Lung (tissue), 12 donors: Measurements from ENCODE around the gene KNOP1. TPM values are rescaled to one million over a fixed set of nuclear protein-coding genes. Genes with fewer than 3 reads are reported as not detected.

Experiments used
- ATAC-seq: fragments of 200-7000 bp; cut with Tn5 transposase; one replicate; pipeline ENCODE4 v1.9.1; 2020; ENCODE audit warnings: moderate number of reproducible peaks; ENCODE audit not compliant: insufficient read depth, low FRiP score
- DNase-seq, 3 donors: peaks; one replicate each; pipeline ENCODE4 v3.0.0-alpha.2; 2013 to 2017
- H3K27ac ChIP-seq, 2 donors: one replicate each; pipeline ENCODE4 v1.5.1; 2013; ENCODE audit warnings: mild to moderate bottlenecking in 2 of 2, moderate library complexity in 2 of 2, control low read depth in 1 of 2, inconsistent platforms in 1 of 2, low read depth in 1 of 2, low read length in 1 of 2
- H3K27me3 ChIP-seq, 3 donors: one replicate each; pipeline ENCODE4 v1.5.1; 2013; ENCODE audit warnings: low read length in 2 of 3; ENCODE audit not compliant: control insufficient read depth in 3 of 3, insufficient read depth in 3 of 3
- H3K36me3 ChIP-seq, 4 donors: one replicate each; pipeline ENCODE4 v1.5.1; 2013; ENCODE audit warnings: low read length in 4 of 4, mild to moderate bottlenecking in 1 of 4, moderate library complexity in 1 of 4; ENCODE audit not compliant: control insufficient read depth in 4 of 4, insufficient read depth in 4 of 4
- H3K4me1 ChIP-seq, 5 donors: one replicate each; pipeline ENCODE4 v1.5.1; 2013; ENCODE audit warnings: low read length in 5 of 5, mild to moderate bottlenecking in 2 of 5, moderate library complexity in 1 of 5; ENCODE audit not compliant: control insufficient read depth in 5 of 5, insufficient read depth in 5 of 5
- H3K4me3 ChIP-seq: one replicate; pipeline ENCODE4 v1.5.1; 2013; ENCODE audit warnings: mild to moderate bottlenecking, control low read depth, moderate library complexity
- H3K9ac ChIP-seq, 2 donors: one replicate each; pipeline ENCODE4 v1.5.1; 2013; ENCODE audit warnings: low read length in 2 of 2, control low read depth in 1 of 2; ENCODE audit not compliant: insufficient read depth in 1 of 2
- H3K9me3 ChIP-seq, 4 donors: one replicate each; pipeline ENCODE4 v1.5.1; 2013; ENCODE audit warnings: low read length in 3 of 4, mild to moderate bottlenecking in 1 of 4, moderate library complexity in 1 of 4; ENCODE audit not compliant: control insufficient read depth in 4 of 4, insufficient read depth in 3 of 4
- CTCF ChIP-seq: IDR thresholded peaks from 2 replicates; pipeline ENCODE4 v1.5.1; 2012; ENCODE audit warnings: mild to moderate bottlenecking; ENCODE audit errors: control extremely low read depth, extremely low read depth
- WGBS, 2 donors: extraction: QIAGEN DNeasy Blood & Tissue Kit; methylation state at CpG; one replicate each; pipeline ENCODE4 v1.1.7; 2013; 5-methylcytosine and 5-hydroxymethylcytosine counted together
- polyA plus RNA-seq, 2 donors: library from polyadenylated mRNA; stranded (reverse); fragments of 200-250 nt; gene quantifications; one replicate each; pipeline ENCODE4 v1.2.1, GENCODE V29; 2013
- total RNA-seq, 2 donors: library from RNA; depleted of rRNA in 1 of 2; stranded (reverse); fragments of >200 nt in 1 of 2; gene quantifications; one replicate each; pipeline ENCODE4 v1.2.1, GENCODE V29; 2014 to 2021
- donor health status: control.
- donor health status: control.
- donor health status: Bipolar disorder and iron deficiency.
- donor health status: healthy.
- donor health status: DM: yes; HTN: yes; CAD: no.

The KNOP1 gene
- total and polyA plus RNA-seq, 4 donors, result 11.7 to 14.7 (median 13.5) TPM

- DNase-seq, result no peak
- no peak overlapping the region for H3K9ac ChIP-seq
- no peak for ATAC-seq
- no peaks in the 10 kb centered on the region for H3K9me3 ChIP-seq
- peaks cover 0 to 4% (median 3%) of the 10 kb centered on the region in 5 donors for H3K4me1 ChIP-seq
- H3K4me3 ChIP-seq, result no peak overlapping the region
- 69 to 83% methylated on average over 13 of the region's 13 CpGs for WGBS, 2 donors
- peaks cover 7 to 53% (median 22%) of the 10 kb centered on the region in 4 donors for H3K36me3 ChIP-seq
- peak overlapping the region in 1 of 2 donors; percentile 37 for H3K27ac ChIP-seq
- no peak for TF ChIP-seq CTCF
- H3K27me3 ChIP-seq, result no peaks in the 10 kb centered on the region
Observed at GRCh38 chr16:19710991-19711545, 7.0 kb downstream of the KNOP1 start.

- TF ChIP-seq CTCF, result no peak
- WGBS, 2 donors, result 78 to 81% methylated on average over 23 of the region's 23 CpGs
- DNase-seq (no peak), ATAC-seq (no peak)
- H3K27me3 ChIP-seq, result no peaks in the 10 kb centered on the region
- no peak overlapping the region for H3K9ac ChIP-seq
- H3K27ac ChIP-seq, result peak overlapping the region; percentile 27 to 56
- H3K4me3 ChIP-seq, result no peak overlapping the region
- H3K9me3 ChIP-seq, result no peaks in the 10 kb centered on the region
- peaks cover 7 to 58% (median 28%) of the 10 kb centered on the region in 4 donors for H3K36me3 ChIP-seq
- H3K4me1 ChIP-seq, result peaks cover 0 to 5% (median 0%) of the 10 kb centered on the region in 5 donors
Observed at GRCh38 chr16:19710191-19710908, 7.7 kb downstream of the KNOP1 start.

- H3K36me3 ChIP-seq, result peaks cover 7 to 63% (median 34%) of the 10 kb centered on the region in 4 donors
- no peak for DNase-seq
- H3K27ac ChIP-seq, result peak overlapping the region in 1 of 2 donors; percentile 56
- no peak overlapping the region for H3K4me3 ChIP-seq
- no peak overlapping the region for H3K9ac ChIP-seq
- no peaks in the 10 kb centered on the region for H3K9me3 ChIP-seq
- ATAC-seq, result no peak
- no peaks in the 10 kb centered on the region for H3K27me3 ChIP-seq
- WGBS, 2 donors, result 94 to 96% methylated on average over 22 of the region's 22 CpGs
- peaks cover 0 to 12% (median 0%) of the 10 kb centered on the region in 5 donors for H3K4me1 ChIP-seq
- no peak for TF ChIP-seq CTCF
Observed at GRCh38 chr16:19709381-19710136, 8.5 kb downstream of the KNOP1 start.
